NCI-H146 treated with DMSO at 0.1 percent for 48 hours (cell line): ENCODE measurements around the gene NGEF.
"Not testable (repeated sequence)": the region's sequence is repeated elsewhere in the genome, so short reads cannot be mapped to it uniquely, and the experiment has no call there.

Experiments used
- DNase-seq: peaks from one replicate; lab custom pipeline; 2025; ENCODE audit not compliant: unreplicated experiment; lab: John Stamatoyannopoulos, UW

Gene NGEF

DNA sequence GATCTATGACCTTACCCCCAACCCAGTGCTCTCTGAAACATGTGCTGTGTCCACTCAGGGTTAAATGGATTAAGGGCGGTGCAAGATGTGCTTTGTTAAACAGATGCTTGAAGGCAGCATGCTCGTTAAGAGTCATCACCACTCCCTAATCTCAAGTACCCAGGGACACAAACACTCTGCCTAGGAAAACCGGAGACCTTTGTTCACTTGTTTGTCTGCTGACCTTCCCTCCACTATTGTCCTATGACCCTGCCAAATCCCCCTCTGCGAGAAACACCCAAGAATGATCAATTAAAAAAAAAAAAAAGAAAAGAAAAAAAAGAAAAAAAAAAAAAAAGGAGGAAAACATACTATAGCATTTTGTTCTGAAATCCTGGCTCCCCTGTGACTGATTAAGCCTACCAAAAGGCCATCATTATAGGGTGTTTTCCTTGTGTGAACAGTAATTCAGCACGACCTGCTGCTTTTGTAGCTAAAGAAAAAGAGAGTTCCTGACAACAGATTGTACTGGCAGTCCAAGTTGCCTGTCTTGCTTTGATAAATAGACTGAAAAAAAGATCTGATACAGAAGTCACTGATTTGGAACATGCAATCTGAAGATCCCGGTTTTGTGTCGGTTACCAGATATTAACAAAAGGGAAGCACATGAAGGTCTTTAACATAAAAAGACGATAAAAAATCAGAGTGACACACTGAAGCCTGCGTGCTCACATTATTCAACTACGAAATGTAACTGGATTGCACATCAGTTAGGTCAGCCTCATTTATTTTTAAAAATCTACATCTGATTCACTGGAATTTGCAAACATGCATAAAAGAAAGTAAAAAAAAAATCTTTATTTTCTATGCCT is 106.0 kb downstream of the NGEF start:
- not testable (repeated sequence) for DNase-seq

DNA sequence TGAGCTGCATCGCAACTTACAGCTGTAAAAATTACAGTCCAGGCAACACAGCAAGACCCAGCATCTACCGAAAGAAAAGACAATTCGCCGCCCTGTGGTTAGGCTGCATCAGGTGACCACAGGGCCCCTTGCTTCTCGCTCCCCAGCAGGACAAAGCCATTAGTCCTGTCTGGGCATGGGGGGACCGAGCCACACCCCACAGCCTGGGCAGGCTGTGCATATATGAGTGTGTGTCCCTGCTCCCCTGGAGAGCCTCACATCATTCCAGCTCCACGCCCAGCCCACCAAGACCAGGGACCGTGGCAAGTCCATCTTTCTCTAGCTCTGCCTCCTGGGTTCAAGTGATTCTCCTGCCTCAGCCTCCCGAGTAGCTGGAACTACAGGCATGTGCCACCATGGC is 109.1 kb downstream of the NGEF start:
- no peak for DNase-seq

DNA sequence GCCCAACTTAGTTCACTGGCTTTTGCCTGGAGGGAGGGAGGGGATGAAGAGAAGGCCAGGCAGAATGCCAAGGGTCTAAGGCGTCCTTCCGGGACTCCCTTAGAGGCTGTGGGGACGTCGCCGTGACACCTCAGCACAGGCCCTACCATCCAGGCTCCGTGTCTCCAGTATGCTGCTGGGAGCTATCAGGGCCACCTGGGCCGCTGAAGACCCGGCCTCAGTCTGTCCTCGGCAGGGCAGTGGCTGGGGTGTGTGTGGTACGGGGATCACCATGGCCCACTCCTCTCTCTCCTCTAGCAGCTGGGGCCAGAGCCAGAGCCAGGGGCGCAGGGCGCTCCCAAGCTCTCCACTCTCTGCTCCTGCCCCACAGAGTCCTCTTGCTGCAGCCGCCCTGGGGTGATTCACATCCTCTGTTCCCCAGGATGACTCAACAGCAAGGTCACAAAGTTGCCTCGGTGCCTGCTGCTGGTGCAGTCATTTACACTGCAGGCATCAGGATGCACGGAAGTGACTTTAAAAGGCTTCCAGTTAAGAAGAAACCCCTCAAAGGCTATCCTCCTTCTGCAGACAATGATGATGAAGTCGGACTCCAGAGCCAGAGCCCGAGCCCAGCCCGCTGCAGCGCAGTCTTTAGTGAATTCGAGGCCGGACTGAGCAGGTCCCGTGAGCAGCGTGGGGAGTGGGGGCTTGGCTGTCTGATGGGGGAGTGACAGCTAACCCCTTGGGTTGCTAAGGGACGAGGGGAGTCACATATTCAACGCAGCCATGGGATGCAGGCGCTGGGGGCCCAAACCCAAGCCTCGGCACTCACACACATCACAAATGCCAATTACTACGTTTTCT is 111.1 kb downstream of the NGEF start:
- DNase-seq, result no peak

DNA sequence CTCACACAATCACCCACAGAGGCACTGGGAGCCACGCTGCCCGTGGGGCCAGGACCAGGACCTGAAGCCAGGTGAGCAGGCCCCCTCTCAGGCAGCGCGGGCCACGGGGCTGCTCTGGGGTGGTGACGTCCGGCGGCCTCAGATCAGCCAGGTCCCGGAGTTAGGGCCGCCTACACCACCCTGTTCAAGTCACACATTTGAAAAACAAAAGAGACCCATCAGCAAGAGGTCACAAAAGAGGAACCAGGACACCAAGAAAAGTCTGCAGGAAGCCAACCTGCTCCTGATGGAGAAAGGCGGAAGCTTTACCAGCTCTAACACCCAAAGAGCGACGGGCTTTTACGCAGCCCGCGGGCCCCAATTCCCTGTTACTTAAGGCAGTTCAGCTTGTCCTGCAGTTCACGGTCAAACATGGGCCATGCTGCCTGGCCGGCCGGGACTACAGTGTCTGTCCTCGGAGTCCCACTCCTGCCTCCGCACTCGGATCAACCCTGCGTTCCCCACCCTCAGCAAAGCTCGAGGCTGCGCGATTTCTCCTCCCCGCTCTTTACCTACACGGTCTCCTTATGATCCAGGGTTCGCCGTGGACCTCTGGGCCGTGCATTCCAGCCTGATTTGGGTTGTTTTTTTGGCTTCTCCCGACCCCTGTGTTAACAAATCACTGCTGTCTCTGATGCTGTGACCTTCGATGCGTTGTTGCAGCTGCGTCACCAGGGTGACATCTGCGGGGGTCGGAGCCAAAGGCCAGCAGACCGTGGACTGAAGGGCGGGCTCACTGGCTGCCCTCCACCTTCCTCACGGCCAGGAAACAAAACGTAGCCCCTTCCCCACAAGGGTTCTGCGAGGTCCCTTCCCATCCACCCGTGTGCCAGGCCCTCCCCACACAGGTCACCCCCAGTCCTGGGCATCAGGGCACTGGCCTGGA is 112.0 kb downstream of the NGEF start:
- no peak for DNase-seq

GRCh38 chr2:232898592-232899543 is 114.2 kb downstream of the NGEF start:
- DNase-seq, result no peak

GRCh38 chr2:232897598-232898408 is 115.3 kb downstream of the NGEF start:
- no peak for DNase-seq

DNA sequence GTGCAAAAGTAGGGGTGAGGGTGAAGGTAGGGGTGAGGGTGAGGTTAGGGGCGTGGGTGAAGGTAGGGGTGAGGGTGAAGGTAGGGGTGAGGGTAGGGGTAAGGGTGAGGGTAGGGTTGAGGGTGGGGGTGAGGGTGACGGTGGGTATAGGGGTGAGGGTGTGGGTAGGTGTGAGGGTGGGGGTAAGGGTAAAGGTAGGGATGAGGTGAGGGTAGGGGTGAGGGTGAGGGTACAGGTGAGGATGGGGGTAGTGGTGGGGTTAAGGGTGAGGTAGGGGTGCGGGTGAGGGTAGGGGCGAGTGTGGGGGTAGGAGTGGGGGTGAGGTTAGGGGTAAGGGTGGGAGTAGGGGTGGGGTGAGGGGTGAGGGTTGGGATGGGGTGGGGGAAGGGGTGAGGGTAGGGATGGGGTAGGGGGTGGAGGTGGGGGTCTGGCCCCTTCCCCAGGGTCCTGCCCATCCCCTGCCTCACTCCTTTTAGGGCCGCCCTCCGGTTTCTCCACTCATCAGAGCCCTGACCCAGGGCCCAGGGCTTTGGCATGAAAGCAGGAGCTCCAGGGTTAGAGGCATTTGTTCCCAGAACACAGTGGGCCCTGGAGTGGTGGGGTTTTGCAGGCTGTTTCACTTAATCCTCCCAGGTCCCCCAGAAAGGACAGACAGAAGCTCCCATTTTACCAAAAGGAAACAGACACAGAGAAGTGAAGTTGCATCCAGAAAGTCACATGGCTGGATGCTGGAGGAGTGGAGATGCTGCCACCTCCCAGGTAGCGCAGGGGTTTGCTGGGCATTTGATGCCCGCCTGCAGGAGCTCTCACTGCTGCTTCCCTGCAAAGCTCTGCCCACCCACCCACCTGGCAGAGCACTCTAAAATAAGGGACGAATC is 116.1 kb downstream of the NGEF start:
- no peak for DNase-seq

GRCh38 chr2:232896111-232896510 is 116.9 kb downstream of the NGEF start:
- no peak for DNase-seq

GRCh38 chr2:232894746-232895145 is 118.3 kb downstream of the NGEF start:
- DNase-seq, result no peak

DNA sequence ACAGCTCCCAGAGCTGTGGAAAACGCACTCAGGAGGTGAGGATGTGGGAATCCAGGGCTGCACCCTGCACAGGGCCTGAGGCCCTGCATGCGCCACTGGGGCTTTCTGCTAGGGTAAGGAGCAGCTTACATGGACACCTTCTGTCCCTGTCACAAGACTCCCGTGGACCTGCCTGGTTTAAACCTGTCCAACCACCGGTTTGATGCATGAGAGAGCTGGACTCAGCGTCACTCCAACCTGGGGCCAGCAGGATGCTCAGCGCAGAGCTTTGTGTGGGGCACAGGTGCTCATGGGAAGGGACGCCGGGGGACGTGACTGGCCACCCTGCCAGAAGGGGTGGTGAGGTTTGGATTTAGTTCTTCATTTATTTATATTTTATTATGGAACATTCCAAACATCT is 118.8 kb downstream of the NGEF start:
- DNase-seq, result no peak

GRCh38 chr2:232893834-232894233 is 119.2 kb downstream of the NGEF start:
- DNase-seq, result no peak

DNA sequence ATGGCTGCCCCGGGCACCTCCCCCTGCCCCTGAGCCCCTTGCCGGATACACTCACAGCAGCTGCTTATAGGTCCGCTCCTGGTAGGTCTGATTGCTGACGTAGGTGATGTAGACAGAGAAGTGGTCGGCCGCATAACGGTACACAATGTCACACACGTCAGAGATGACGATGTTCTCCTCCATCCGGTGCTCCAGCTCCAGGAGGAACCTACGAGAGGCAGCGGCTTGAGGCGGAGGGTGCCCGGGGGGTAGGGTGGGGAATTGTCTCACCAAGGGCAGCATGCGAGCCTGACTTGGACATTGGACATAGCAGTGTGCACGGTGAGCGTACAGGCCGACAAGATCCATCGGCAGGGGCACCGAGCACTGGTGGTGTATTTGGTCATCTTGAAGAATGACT is 120.2 kb downstream of the NGEF start:
- DNase-seq, result no peak

DNA sequence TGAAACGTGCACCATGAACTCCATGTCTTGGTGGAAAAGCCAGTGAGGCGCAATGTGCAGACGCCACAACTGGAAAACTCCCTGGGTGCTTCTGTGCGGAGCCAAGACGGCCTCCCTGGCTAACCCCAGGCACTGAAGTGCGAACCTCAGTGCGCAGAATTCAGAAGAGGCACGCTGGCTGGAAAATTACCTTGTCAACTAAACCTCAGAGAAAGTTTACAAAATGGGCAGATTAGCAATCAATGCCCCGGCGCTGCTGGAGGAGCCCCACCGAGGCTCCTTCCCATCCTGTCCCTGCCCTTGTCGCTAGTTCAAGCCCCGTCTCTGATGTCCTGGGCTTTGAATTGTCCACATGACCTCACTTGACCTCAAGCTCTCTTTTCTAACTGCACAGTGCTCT is 120.8 kb downstream of the NGEF start:
- DNase-seq, result no peak

DNA sequence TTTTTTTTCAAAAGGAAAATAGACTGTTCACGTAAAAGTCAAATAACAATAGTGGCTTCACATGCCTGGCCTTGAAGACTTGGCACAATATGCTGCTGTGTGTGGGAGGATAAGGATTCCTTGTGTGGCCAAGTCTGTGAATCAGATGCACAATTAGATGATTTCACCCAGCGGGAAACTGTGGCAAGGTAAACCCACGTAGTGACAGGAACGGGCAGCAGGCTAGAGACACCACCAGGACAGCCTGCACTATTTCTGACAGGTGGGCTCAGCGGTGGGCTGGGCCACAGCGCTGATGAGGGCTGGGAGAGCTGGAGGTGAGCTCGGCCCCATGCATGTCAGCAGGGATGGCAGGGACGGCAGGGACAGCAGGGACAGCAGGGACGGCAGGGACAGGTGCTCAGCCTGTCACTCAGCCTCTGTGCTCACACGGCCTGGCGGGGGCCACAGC is 121.4 kb downstream of the NGEF start:
- no peak for DNase-seq

DNA sequence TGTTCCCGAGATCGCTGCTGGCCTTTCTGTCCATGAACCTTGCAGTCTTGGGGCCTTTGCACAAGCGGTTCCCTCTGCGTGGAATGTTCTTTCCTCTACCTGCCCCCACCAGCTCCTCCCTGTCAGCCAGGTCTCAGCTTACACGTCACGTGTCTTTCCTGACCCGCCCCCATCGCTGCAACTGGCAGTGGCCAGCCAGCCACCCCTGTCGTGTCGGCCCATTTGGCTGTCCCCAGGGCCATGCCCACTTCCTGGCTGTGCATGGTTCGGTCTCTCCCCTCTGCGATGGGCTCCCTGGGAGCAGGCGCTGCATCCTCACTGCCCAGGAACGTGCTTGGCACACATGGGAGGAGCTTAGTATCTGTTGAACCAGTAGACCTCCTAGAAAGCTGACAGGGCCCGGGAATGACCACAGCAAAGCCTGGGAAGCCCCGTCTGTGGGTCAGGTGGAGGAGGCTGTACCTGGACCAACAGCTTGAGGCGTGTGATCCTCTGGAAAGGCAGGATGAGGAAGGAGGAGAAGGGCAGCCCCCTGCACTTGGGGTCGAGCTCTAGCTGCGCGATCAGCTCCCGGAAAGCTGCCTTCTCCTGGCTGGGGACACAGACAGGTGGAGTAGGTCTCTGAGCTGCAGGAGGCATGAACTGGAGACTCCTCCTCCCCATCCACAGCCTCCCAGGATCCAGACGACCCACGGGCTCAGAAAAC is 122.0 kb downstream of the NGEF start:
- DNase-seq, result peak; percentile 27

DNA sequence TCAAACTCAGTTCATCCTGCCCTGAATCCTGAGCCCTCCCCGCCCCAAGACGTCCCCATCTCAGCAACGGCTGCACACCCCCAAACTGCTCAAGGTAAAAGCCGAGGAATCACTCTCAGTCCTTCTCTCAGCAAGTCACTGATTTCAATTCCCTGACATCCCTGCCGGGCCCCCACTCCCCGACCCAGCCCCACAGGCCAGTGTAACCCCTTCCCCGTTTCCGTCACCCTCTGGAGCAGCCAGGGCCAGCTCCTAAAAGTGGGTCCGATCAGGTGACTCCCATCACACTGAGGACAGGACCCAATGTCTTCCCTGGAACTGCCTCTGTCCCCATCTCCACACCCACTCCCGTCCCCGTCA is 122.5 kb downstream of the NGEF start:
- DNase-seq, result no peak

DNA sequence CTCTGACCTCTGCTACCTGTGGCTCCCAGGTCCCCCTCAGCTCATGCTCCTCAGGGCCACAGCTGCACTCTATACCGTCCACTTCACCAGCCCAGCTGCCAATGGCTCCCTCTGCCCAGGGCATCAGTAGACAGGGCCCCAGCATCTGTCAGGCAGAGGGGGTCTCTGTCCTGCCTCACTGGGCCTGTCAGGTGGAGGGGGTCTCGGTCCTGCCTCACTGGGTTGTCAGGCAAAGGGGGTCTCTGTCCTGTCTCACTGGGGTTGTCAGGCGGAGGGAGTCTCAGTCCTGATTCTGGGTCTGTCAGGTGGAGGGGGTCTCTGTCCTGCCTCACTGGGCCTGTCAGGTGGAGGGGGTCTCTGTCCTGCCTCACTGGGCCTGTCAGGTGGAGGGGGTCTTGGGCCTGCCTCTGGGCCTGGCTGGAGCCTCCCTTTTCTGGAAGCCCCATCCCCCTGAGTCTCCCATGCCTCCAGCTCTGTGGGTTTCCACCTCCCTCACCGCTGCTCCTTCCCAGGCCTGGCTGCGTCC is 123.1 kb downstream of the NGEF start:
- DNase-seq, result no peak
